ENCODE results near the gene CELF1.

The CELF1 gene

GRCh38 chr11:47496808-47497207 lies 56.1 kb downstream of the CELF1 start:
- no peak for DNase-seq (ENCODE audit: extremely low spot score)
- POLR2A ChIA-PET: no interaction called here
- TF ChIP-seq CTCF (IDR thresholded peaks at IDR 0.05; ENCODE audit: control extremely low read depth, extremely low read depth, low read depth, missing control alignments): no peak
- CTCF ChIA-PET: no interaction called here

GRCh38 chr11:47495856-47496217 lies 57.1 kb downstream of the CELF1 start:
- no peak for TF ChIP-seq CTCF (IDR thresholded peaks at IDR 0.05; ENCODE audit: control extremely low read depth, extremely low read depth, low read depth, missing control alignments)
- POLR2A ChIA-PET: interaction anchor here (0.6 kb wide), 1 partner anchor 10 kb away, joined by 3 read pairs; no protein-coding TSS in a partner anchor
- CTCF ChIA-PET: interaction anchor here (1.1 to 2.2 kb wide), 2 partner anchors 17 to 58 kb away, joined by 3 to 7 read pairs; no protein-coding TSS in a partner anchor
- no peak for DNase-seq (ENCODE audit: extremely low spot score)

GRCh38 chr11:47495011-47495855 lies 57.7 kb downstream of the CELF1 start:
- TF ChIP-seq CTCF (IDR thresholded peaks at IDR 0.05; ENCODE audit: control extremely low read depth, extremely low read depth, low read depth, missing control alignments): no peak

GRCh38 chr11:47489395-47489755 lies 63.6 kb downstream of the CELF1 start:
- CTCF ChIA-PET: interaction anchor here (0.6 to 3.0 kb wide), 7 partner anchors 9 to 78 kb away, joined by 3 to 9 read pairs (median 3); no protein-coding TSS in a partner anchor
- TF ChIP-seq CTCF (IDR thresholded peaks at IDR 0.05; ENCODE audit: control extremely low read depth, extremely low read depth, low read depth, missing control alignments): no peak
- POLR2A ChIA-PET: no interaction called here
- DNase-seq (ENCODE audit: extremely low spot score): no peak

More at GRCh38 chr11:47495011-47495855, 57.7 kb downstream of the CELF1 start:
- ChIA-PET POLR2A (no interaction called here), CTCF (interaction anchor here (1.1 to 2.2 kb wide), 2 partner anchors 16 to 58 kb away, joined by 3 to 7 read pairs; no protein-coding TSS in a partner anchor)
- no peak for DNase-seq (ENCODE audit: extremely low spot score)

- CTCF ChIA-PET: interaction anchor here (0.6 to 3.0 kb wide), 7 partner anchors 10 to 129 kb away, joined by 3 to 11 read pairs (median 8); no protein-coding TSS in a partner anchor
- POLR2A ChIA-PET: no interaction called here
- no peak for DNase-seq (ENCODE audit: extremely low spot score)
- TF ChIP-seq CTCF (IDR thresholded peaks at IDR 0.05; ENCODE audit: control extremely low read depth, extremely low read depth, low read depth, missing control alignments): no peak
These were observed 64.1 kb downstream of the CELF1 start for GRCh38 chr11:47488674-47489394.

GRCh38 chr11:47488111-47488510 lies 64.8 kb downstream of the CELF1 start:
- no peak for DNase-seq (ENCODE audit: extremely low spot score)
- ChIA-PET CTCF (interaction anchor here (0.9 to 2.1 kb wide), 4 partner anchors 10 to 129 kb away, joined by 3 to 11 read pairs (median 4); no protein-coding TSS in a partner anchor), POLR2A (no interaction called here)
- TF ChIP-seq CTCF (IDR thresholded peaks at IDR 0.05; ENCODE audit: control extremely low read depth, extremely low read depth, low read depth, missing control alignments): no peak

Measured in GM10248 (cell line).